PFSK-1 (cell line): ENCODE results near the gene HAUS6.

Source experiments
- FOXP2 ChIP-seq: optimal IDR thresholded peaks from 2 replicates; pipeline ENCODE3; 2011; ENCODE audit warnings: borderline replicate concordance, control low read depth, inconsistent platforms; ENCODE audit not compliant: insufficient read depth; ENCODE audit errors: extremely low read length, extremely low read depth
- POLR2AphosphoS5 ChIP-seq: IDR thresholded peaks from 2 replicates; pipeline ENCODE4 v1.6.1; 2012; ENCODE audit warnings: low read depth, mild to moderate bottlenecking, control low read depth, low read length, moderate library complexity
- SIN3A ChIP-seq: IDR thresholded peaks from 2 replicates; pipeline ENCODE4 v1.6.1; 2012; ENCODE audit warnings: mild to moderate bottlenecking, low read length, moderate library complexity, borderline replicate concordance; ENCODE audit not compliant: insufficient read depth
- TAF1 ChIP-seq: IDR thresholded peaks from 2 replicates; pipeline ENCODE4 v1.6.1; 2012; ENCODE audit warnings: low read length, control low read depth, borderline replicate concordance; ENCODE audit not compliant: insufficient read depth
- TF ChIP-seq, protein P1 (sequence below), 2 experiments: IDR thresholded peaks; 2 replicates each; pipeline versions ENCODE4 v1.6.1 to v1.8.0; 2011 to 2012; ENCODE audit warnings: low read depth in 2 of 2, low read length in 2 of 2, control low read depth in 1 of 2, inconsistent platforms in 1 of 2, mild to moderate bottlenecking in 1 of 2, moderate library complexity in 1 of 2; ENCODE audit not compliant: insufficient read depth in 1 of 2

DNA sequence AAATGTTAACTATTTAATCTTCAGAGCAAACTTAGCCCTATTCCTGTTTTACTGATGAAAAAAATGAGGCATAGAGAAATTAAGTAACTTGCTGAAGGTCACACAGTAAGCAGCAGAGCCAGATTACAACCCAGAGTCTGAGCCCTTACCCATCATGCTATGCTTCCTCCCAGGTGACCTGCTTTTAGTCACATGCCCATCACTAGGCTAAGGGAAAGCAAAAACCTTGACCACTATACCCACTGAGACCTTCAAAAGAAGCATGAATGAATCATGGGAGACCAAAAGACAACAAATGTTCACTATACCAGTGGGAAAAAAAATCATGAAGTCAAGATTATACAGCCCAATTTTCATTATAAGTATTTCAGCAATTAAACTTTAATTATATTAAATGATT is 5.3 kb upstream of the HAUS6 start:
- TF ChIP-seq SIN3A (no peak), POLR2AphosphoS5 (no peak), TAF1 (no peak), FOXP2 (no peak)
- TF ChIP-seq, protein P1, sequence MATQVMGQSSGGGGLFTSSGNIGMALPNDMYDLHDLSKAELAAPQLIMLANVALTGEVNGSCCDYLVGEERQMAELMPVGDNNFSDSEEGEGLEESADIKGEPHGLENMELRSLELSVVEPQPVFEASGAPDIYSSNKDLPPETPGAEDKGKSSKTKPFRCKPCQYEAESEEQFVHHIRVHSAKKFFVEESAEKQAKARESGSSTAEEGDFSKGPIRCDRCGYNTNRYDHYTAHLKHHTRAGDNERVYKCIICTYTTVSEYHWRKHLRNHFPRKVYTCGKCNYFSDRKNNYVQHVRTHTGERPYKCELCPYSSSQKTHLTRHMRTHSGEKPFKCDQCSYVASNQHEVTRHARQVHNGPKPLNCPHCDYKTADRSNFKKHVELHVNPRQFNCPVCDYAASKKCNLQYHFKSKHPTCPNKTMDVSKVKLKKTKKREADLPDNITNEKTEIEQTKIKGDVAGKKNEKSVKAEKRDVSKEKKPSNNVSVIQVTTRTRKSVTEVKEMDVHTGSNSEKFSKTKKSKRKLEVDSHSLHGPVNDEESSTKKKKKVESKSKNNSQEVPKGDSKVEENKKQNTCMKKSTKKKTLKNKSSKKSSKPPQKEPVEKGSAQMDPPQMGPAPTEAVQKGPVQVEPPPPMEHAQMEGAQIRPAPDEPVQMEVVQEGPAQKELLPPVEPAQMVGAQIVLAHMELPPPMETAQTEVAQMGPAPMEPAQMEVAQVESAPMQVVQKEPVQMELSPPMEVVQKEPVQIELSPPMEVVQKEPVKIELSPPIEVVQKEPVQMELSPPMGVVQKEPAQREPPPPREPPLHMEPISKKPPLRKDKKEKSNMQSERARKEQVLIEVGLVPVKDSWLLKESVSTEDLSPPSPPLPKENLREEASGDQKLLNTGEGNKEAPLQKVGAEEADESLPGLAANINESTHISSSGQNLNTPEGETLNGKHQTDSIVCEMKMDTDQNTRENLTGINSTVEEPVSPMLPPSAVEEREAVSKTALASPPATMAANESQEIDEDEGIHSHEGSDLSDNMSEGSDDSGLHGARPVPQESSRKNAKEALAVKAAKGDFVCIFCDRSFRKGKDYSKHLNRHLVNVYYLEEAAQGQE (IDR thresholded peaks at IDR 0.05; ENCODE audit: insufficient read depth in 1 of 2, low read depth in 2 of 2, low read length in 2 of 2) = no peak
